Esophagus muscularis mucosa (tissue), 4 donors: ENCODE data around the gene DNAH3. TPM values are rescaled to one million over a fixed set of nuclear protein-coding genes. Genes with fewer than 3 reads are reported as not detected.

Experiments used
- DNase-seq: peaks from one replicate; pipeline ENCODE4 v3.0.0-alpha.2; 2017; ENCODE audit errors: extremely low spot score
- H3K27ac ChIP-seq, 4 donors: fragments of 200-600 bp; sonication (generic); replicated peaks in 1 of 4; 1 replicate in 3 of 4; 2 replicates in 1 of 4; pipeline ENCODE4 v1.5.1; 2016 to 2019; ENCODE audit warnings: mild to moderate bottlenecking in 1 of 4
- H3K27me3 ChIP-seq, 4 donors: fragments of 200-600 bp; sonication (generic); one replicate each; pipeline versions ENCODE4 v1.5.1 to v1.6.0; 2016 to 2019
- H3K36me3 ChIP-seq, 4 donors: fragments of 200-600 bp; sonication (generic); one replicate each; pipeline ENCODE4 v1.5.1; 2016 to 2019
- H3K4me1 ChIP-seq, 4 donors: fragments of 200-600 bp; sonication (generic); one replicate each; pipeline ENCODE4 v1.5.1; 2016 to 2019
- H3K4me3 ChIP-seq, 4 donors: fragments of 200-600 bp; sonication (generic); 1 replicate in 2 of 4; 2 replicates in 2 of 4; pipeline ENCODE4 v1.5.1; 2016 to 2019; ENCODE audit warnings: mild to moderate bottlenecking in 4 of 4, moderate library complexity in 1 of 4
- H3K9me3 ChIP-seq, 4 donors: fragments of 200-600 bp; sonication (generic); 1 replicate in 3 of 4; 2 replicates in 1 of 4; pipeline ENCODE4 v1.5.1; 2016 to 2019
- CTCF ChIP-seq, 3 experiments: fragments of 200-600 bp in 2 of 3; fragments of 450-650 bp in 1 of 3; sonication (generic) in 2 of 3; IDR thresholded peaks; one replicate each; pipeline ENCODE4 v1.5.1; 2017 to 2019; ENCODE audit warnings: antibody characterized with exemption in 3 of 3, mild to moderate bottlenecking in 2 of 3, moderate library complexity in 1 of 3
- EP300 ChIP-seq: sonication (generic); formaldehyde crosslinking; IDR thresholded peaks from one replicate; pipeline ENCODE4 v1.6.1; 2017; ENCODE audit warnings: antibody characterized with exemption
- POLR2A ChIP-seq: fragments of 450-650 bp; IDR thresholded peaks from one replicate; pipeline ENCODE4 v1.6.1; 2017; ENCODE audit warnings: antibody characterized with exemption, moderate library complexity, mild to moderate bottlenecking, low read depth
- POLR2AphosphoS5 ChIP-seq, 2 donors: sonication (generic); formaldehyde crosslinking; IDR thresholded peaks; one replicate each; pipeline ENCODE4 v1.6.1; 2017; ENCODE audit warnings: antibody characterized with exemption in 2 of 2
- WGBS: methylation state at CpG from one replicate; pipeline ENCODE4 v1.1.5; 2018; 5-methylcytosine and 5-hydroxymethylcytosine counted together
- intact Hi-C: fragments of 100-400 bp; cut with DNase I; formaldehyde crosslinking; loops from one replicate; pipeline ENCODE4 v1.15.1; 2023
- total RNA-seq, 4 donors: library from RNA; depleted of rRNA; stranded (reverse); fragments of >200 nt; gene quantifications; one replicate each; pipeline versions ENCODE4 v1.1.0 to v1.2.1, GENCODE V29; 2016

Gene DNAH3
- total RNA-seq, 4 donors from 2014 or later = under 0.01 to 0.13 TPM; not detected in 2

- no peak for DNase-seq
- Histone ChIP-seq H3K27ac (no peak overlapping the region), H3K4me3 (no peak overlapping the region), H3K4me1 (no peaks in the 10 kb centered on the region), H3K27me3 (peaks cover 0 to 5% (median 0%) of the 10 kb centered on the region in 4 donors), H3K9me3 (no peaks in the 10 kb centered on the region), H3K36me3 (no peaks in the 10 kb centered on the region)
- TF ChIP-seq CTCF (IDR thresholded peaks at IDR 0.05) (no peak), EP300 (no peak), POLR2AphosphoS5 (IDR thresholded peaks at IDR 0.05) (no peak), POLR2A (no peak)
- intact Hi-C loops = no loop called here
- WGBS = 60% methylated on average over 6 of the region's 6 CpGs
Measured at GRCh38 chr16:21194771-21195301, 44.2 kb upstream of the DNAH3 start.

DNA sequence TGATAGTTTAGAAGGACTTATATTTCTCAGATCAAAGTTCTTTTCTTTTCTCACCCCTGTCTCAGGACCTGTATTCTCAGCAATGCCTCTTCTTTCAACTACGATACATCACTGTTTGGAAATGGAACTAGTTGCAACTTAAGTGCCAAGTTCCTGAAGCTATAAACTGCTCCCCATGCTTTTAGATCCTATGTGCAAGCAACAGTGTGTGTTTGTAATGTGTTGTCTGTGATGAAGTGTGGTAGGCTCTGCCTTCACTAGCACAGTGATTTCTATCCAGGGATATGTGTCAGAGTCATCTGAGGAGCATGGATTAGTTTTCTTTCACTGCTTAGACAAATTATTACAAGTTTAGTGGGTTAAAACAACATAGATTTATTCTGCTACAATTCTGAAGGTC, 42.3 kb upstream of the DNAH3 start:
- H3K4me1 ChIP-seq = peaks cover 0 to 9% (median 7%) of the 10 kb centered on the region in 4 donors
- H3K9me3 ChIP-seq = no peaks in the 10 kb centered on the region
- no peak overlapping the region for H3K27ac ChIP-seq
- no peak overlapping the region for H3K4me3 ChIP-seq
- WGBS = 73% methylated on average over 1 of the region's 1 CpG
- no peaks in the 10 kb centered on the region for H3K27me3 ChIP-seq
- no peak for DNase-seq
- intact Hi-C loops = no loop called here
- no peaks in the 10 kb centered on the region for H3K36me3 ChIP-seq
- TF ChIP-seq EP300 = no peak
- TF ChIP-seq POLR2A = no peak
- TF ChIP-seq POLR2AphosphoS5 (IDR thresholded peaks at IDR 0.05) = no peak
- no peak for TF ChIP-seq CTCF (IDR thresholded peaks at IDR 0.05)

GRCh38 chr16:21190599-21190998, 40.0 kb upstream of the DNAH3 start:
- Histone ChIP-seq H3K4me3 (no peak overlapping the region), H3K4me1 (peaks cover 0 to 9% (median 7%) of the 10 kb centered on the region in 4 donors), H3K9me3 (no peaks in the 10 kb centered on the region), H3K27me3 (no peaks in the 10 kb centered on the region), H3K36me3 (no peaks in the 10 kb centered on the region), H3K27ac (no peak overlapping the region)
- intact Hi-C loops = no loop called here
- no peak for DNase-seq
- TF ChIP-seq POLR2AphosphoS5 (IDR thresholded peaks at IDR 0.05) = no peak

GRCh38 chr16:21190013-21190412, 39.4 kb upstream of the DNAH3 start:
- no peak for TF ChIP-seq POLR2A
- no peak for TF ChIP-seq CTCF (IDR thresholded peaks at IDR 0.05)
- no peak for TF ChIP-seq EP300
- TF ChIP-seq POLR2AphosphoS5 (IDR thresholded peaks at IDR 0.05) = no peak
- Histone ChIP-seq H3K4me3 (no peak overlapping the region), H3K9me3 (no peaks in the 10 kb centered on the region), H3K4me1 (peaks cover 0 to 9% (median 7%) of the 10 kb centered on the region in 4 donors), H3K27me3 (no peaks in the 10 kb centered on the region), H3K36me3 (no peaks in the 10 kb centered on the region), H3K27ac (no peak overlapping the region)
- intact Hi-C loops = no loop called here
- WGBS = 95% methylated on average over 4 of the region's 4 CpGs
- DNase-seq = no peak

GRCh38 chr16:21189311-21189710, 38.7 kb upstream of the DNAH3 start:
- Histone ChIP-seq H3K4me3 (no peak overlapping the region), H3K36me3 (no peaks in the 10 kb centered on the region), H3K4me1 (peaks cover 0 to 9% (median 7%) of the 10 kb centered on the region in 4 donors), H3K27ac (no peak overlapping the region), H3K9me3 (no peaks in the 10 kb centered on the region), H3K27me3 (no peaks in the 10 kb centered on the region)
- no peak for DNase-seq
- TF ChIP-seq POLR2AphosphoS5 (IDR thresholded peaks at IDR 0.05) = no peak
- no peak for TF ChIP-seq POLR2A
- no peak for TF ChIP-seq EP300
- TF ChIP-seq CTCF (IDR thresholded peaks at IDR 0.05) = no peak
- 85% methylated on average over 5 of the region's 5 CpGs for WGBS
- intact Hi-C loops = loop anchor here (2.0 to 10.0 kb wide), 3 partner anchors 88 to 365 kb away; partner anchors contain the start of gene CRYM
